H1 (cell line): ENCODE data around the gene ZNF391. TPM values are rescaled to one million over a fixed set of nuclear protein-coding genes. Genes with fewer than 3 reads are reported as not detected.

ENCODE experiments used
- ASH2L ChIP-seq: fragments of 200-600, 300-600 bp; sonication (generic); IDR thresholded peaks from one replicate; pipeline ENCODE4 v1.7.1; 2017; ENCODE audit warnings: low read length
- CREB1 ChIP-seq: IDR thresholded peaks from 2 replicates; pipeline ENCODE4 v1.6.1; 2012; ENCODE audit warnings: inconsistent platforms
- CTCF ChIP-seq, 3 experiments: IDR thresholded peaks; 1 replicate in 2 of 3; 2 replicates in 1 of 3; pipeline versions ENCODE4 v1.5.1 to v1.6.1; 2011; ENCODE audit warnings: low read length in 3 of 3, mild to moderate bottlenecking in 3 of 3, inconsistent platforms in 2 of 3, low read depth in 1 of 3, moderate library complexity in 1 of 3; ENCODE audit not compliant: insufficient read depth in 1 of 3; ENCODE audit errors: control extremely low read depth in 1 of 3
- EGR1 ChIP-seq: IDR thresholded peaks from 2 replicates; pipeline ENCODE4 v1.6.1; 2011; ENCODE audit warnings: low read depth, low read length, borderline replicate concordance
- KDM4A ChIP-seq: IDR thresholded peaks from one replicate; pipeline ENCODE4 v1.7.1; 2012; ENCODE audit warnings: low read depth, mild to moderate bottlenecking, moderate library complexity, low read length, inconsistent platforms; ENCODE audit not compliant: severe bottlenecking
- MAX ChIP-seq: IDR thresholded peaks from 2 replicates; pipeline ENCODE4 v1.6.1; 2012; ENCODE audit warnings: inconsistent platforms
- POLR2A ChIP-seq, 2 experiments: IDR thresholded peaks; 1 replicate in 1 of 2; 2 replicates in 1 of 2; pipeline ENCODE4 v1.6.1; 2011; ENCODE audit warnings: low read depth in 2 of 2, low read length in 2 of 2, mild to moderate bottlenecking in 2 of 2; ENCODE audit errors: control extremely low read depth in 1 of 2
- POLR2AphosphoS5 ChIP-seq: IDR thresholded peaks from 2 replicates; pipeline ENCODE4 v1.6.1; 2011; ENCODE audit warnings: low read depth, low read length
- RBBP5 ChIP-seq: IDR thresholded peaks from 2 replicates; pipeline ENCODE4 v1.7.1; 2012; ENCODE audit warnings: low read depth, mild to moderate bottlenecking, inconsistent platforms, low read length, moderate library complexity, borderline replicate concordance
- SIX5 ChIP-seq: IDR thresholded peaks from 2 replicates; pipeline ENCODE4 v1.6.1; 2011; ENCODE audit warnings: mild to moderate bottlenecking, low read depth, low read length
- TAF1 ChIP-seq: IDR thresholded peaks from 2 replicates; pipeline ENCODE4 v1.6.1; 2011; ENCODE audit warnings: mild to moderate bottlenecking, low read depth, low read length
- polyA plus RNA-seq, 7 experiments: library from polyadenylated mRNA; depleted of rRNA in 3 of 7; stranded (reverse) in 5 of 7; unstranded in 2 of 7; fragments of >200 nt in 5 of 7; fragments of 200-250 nt in 2 of 7; gene quantifications; 1 replicate in 5 of 7; 2 replicates in 1 of 7; 4 replicates in 1 of 7; pipeline versions ENCODE4 v1.2.1 to v1.2.3, GENCODE V29; 2011 to 2013; ENCODE audit warnings: missing spikeins in 2 of 7, mixed read lengths in 2 of 7
- total RNA-seq: library from RNA; stranded (reverse); fragmentation: NEBNext Ultra II Directional; extraction: Animal tissue kit (Norgen Biotek cat#: 25700); gene quantifications from 2 replicates; pipeline ENCODE4 v1.2.1, GENCODE V29; 2021

Gene ZNF391
- total and polyA plus RNA-seq, 2 of the 8 experiments (the other 6 are each of a cell fraction or from before 2014, with no cell fraction given), result 4.8 to 13.0 TPM

- no peak for TF ChIP-seq CTCF (IDR thresholded peaks at IDR 0.05; ENCODE audit: control extremely low read depth in 1 of 3, insufficient read depth in 1 of 3, low read depth in 1 of 3, low read length in 3 of 3)
- TF ChIP-seq KDM4A, result peak; percentile 86
- TF ChIP-seq EGR1, result no peak
- TF ChIP-seq POLR2AphosphoS5, result no peak
- peak; percentile 14 for TF ChIP-seq CREB1
- peak in 1 of 2 experiments; percentile 40; a peak in 1 of 3 replicates for TF ChIP-seq POLR2A (IDR thresholded peaks at IDR 0.05; ENCODE audit: control extremely low read depth in 1 of 2, low read depth in 2 of 2, low read length in 2 of 2)
- TF ChIP-seq ASH2L, result peak; percentile 86
- TF ChIP-seq TAF1, result peak; percentile 56; the same call in 1 of the 2 replicates
- TF ChIP-seq MAX, result peak; percentile 20; the same call in 1 of the 2 replicates
- TF ChIP-seq SIX5, result peak; percentile 50
- 0 out of 2 replicates have a peak, but pooled peaks have one; percentile 69 for TF ChIP-seq RBBP5
These were observed 13.5 kb upstream of the ZNF391 start (continued) for GRCh38 chr6:27374824-27375612.
